Measurements from ENCODE around the gene CELSR2. TPM values are rescaled to one million over a fixed set of nuclear protein-coding genes. Genes with fewer than 3 reads are reported as not detected.

Gene CELSR2
- polyA plus RNA-seq, 2 of the 4 experiments (the other 2 are of a cell fraction) = 2.5 to 5.9 TPM

- Histone ChIP-seq H3K9me3 (no peaks in the 10 kb centered on the region), H3K4me3 (no peak overlapping the region), H3K4me1 (peaks cover 3% of the 10 kb centered on the region; the same call in 1 of the 3 replicates), H3K27ac (no peak overlapping the region), H3K4me2 (no peak overlapping the region)
- ATAC-seq = no peak
- TF ChIP-seq SMC3 (IDR thresholded peaks at IDR 0.05) (no peak), JUN (IDR thresholded peaks at IDR 0.05) (no peak), FOSL2 (IDR thresholded peaks at IDR 0.05) (no peak), FOSL2 (CRISPR knock-in tag; IDR thresholded peaks at IDR 0.05) (no peak), ZNF302 (CRISPR knock-in tag; IDR thresholded peaks at IDR 0.05) (no peak)
- no peak for FAIRE-seq
- CTCF ChIA-PET = no interaction called here
- POLR2A ChIA-PET = no interaction called here
- no peak for DNase-seq (ENCODE audit: low read depth in 1 of 2, low spot score in 1 of 2)
- 87% methylated on average over 20 of the region's 20 CpGs for WGBS (ENCODE audit: missing lambda C conversion rate)
These were observed 50.4 kb downstream of the CELSR2 start for GRCh38 chr1:109299558-109300343.

DNA sequence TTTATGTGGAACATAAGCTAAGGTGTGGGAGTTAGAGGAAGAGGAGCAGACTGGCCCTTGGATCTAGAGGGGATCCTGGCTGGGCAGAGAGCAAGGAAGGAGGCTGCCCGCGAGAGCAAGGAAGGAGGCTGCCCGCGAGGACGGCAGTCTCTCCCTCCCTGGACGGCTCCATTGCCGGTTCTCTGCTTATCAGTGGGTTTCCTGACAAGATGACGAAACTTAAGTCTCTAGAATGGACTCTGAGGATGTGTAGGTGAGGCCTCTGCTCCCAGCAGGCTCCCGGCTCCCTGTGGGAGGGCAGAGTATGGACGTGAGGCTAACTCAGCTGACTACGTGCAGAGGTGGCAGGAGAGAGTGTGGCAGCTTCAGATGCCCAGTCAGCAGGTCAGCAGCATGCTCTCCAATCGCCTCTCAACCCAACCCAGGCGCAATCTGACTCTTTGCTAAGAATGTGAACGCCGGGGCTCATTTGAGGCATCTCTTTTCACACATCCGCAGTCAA lies 51.4 kb downstream of the CELSR2 start:
- ChIA-PET CTCF (no interaction called here), POLR2A (no interaction called here)
- Histone ChIP-seq H3K4me2 (no peak overlapping the region), H3K27ac (no peak overlapping the region), H3K4me1 (peaks cover 3% of the 10 kb centered on the region; the same call in 1 of the 3 replicates), H3K9me3 (no peaks in the 10 kb centered on the region), H3K4me3 (no peak overlapping the region)
- ATAC-seq = no peak
- no peak for TF ChIP-seq CBX2 (IDR thresholded peaks at IDR 0.05; ENCODE audit: borderline replicate concordance, low read depth)
- no peak for TF ChIP-seq EHMT2 (IDR thresholded peaks at IDR 0.05; ENCODE audit: low read depth)
- TF ChIP-seq HOXA7 (CRISPR knock-in tag; IDR thresholded peaks at IDR 0.05) = no peak
- TF ChIP-seq NPAS2 (CRISPR knock-in tag; IDR thresholded peaks at IDR 0.05; ENCODE audit: borderline replicate concordance) = no peak
- TF ChIP-seq RCOR1 (IDR thresholded peaks at IDR 0.05; ENCODE audit: low read depth, low read length) = no peak
- TF ChIP-seq TP53 (CRISPR knock-in tag; IDR thresholded peaks at IDR 0.05) = no peak
- TF ChIP-seq EP300 (IDR thresholded peaks at IDR 0.05) = no peak
- TF ChIP-seq RARB (CRISPR knock-in tag; IDR thresholded peaks at IDR 0.05) = no peak
- no peak for TF ChIP-seq CHD2 (IDR thresholded peaks at IDR 0.05; ENCODE audit: low read length, partially characterized antibody)
- TF ChIP-seq TFCP2L1 (CRISPR knock-in tag; IDR thresholded peaks at IDR 0.05) = no peak
- TF ChIP-seq MAZ (IDR thresholded peaks at IDR 0.05; ENCODE audit: borderline replicate concordance, low read depth, low read length) = no peak
- TF ChIP-seq RFX5 (IDR thresholded peaks at IDR 0.05) = no peak
- no peak for TF ChIP-seq HOXB13 (CRISPR knock-in tag; IDR thresholded peaks at IDR 0.05; ENCODE audit: low read depth)
- TF ChIP-seq SMC3 (IDR thresholded peaks at IDR 0.05) = no peak
- no peak for TF ChIP-seq CEBPB (IDR thresholded peaks at IDR 0.05)
- no peak for TF ChIP-seq JUNB (IDR thresholded peaks at IDR 0.05)
- TF ChIP-seq BHLHE40 (IDR thresholded peaks at IDR 0.05; ENCODE audit: low read depth, low read length) = no peak
- TF ChIP-seq KDM5A (IDR thresholded peaks at IDR 0.05) = no peak
- WGBS (ENCODE audit: missing lambda C conversion rate) = 75% methylated on average over 16 of the region's 16 CpGs
- FAIRE-seq = no peak
- DNase-seq (ENCODE audit: low read depth in 1 of 2, low spot score in 1 of 2) = no peak

DNA sequence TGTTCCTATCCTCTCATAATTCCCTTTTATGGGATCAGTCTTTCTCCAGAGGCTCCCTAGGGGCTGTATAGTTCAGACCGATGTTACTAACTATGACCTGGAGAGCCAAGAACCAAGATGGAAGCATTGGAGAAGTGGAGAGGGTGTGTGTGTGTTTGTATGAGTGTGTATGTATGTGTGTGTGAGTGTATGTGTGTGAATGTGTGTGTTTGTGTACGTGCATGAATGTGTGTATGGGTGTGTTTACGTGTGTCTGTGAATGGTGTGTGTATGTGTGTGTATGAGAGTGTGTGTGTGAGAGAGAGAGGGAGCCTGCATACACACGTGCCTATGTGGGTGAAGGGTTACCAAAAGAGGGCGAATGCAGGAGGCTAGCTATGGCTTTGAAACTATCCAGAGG lies 52.5 kb downstream of the CELSR2 start:
- no peak for DNase-seq (ENCODE audit: low read depth in 1 of 2, low spot score in 1 of 2)
- Histone ChIP-seq H3K27ac (no peak overlapping the region), H3K9me3 (no peaks in the 10 kb centered on the region), H3K4me2 (no peak overlapping the region), H3K4me3 (no peak overlapping the region), H3K4me1 (peaks cover 3% of the 10 kb centered on the region; the same call in 1 of the 3 replicates)
- no peak for TF ChIP-seq MYC (IDR thresholded peaks at IDR 0.05; ENCODE audit: borderline replicate concordance, low read length)
- no peak for TF ChIP-seq ZFP36 (IDR thresholded peaks at IDR 0.05; ENCODE audit: borderline replicate concordance, partially characterized antibody)
- TF ChIP-seq EHMT2 (IDR thresholded peaks at IDR 0.05; ENCODE audit: low read depth) = no peak
- TF ChIP-seq HEYL (CRISPR knock-in tag; IDR thresholded peaks at IDR 0.05) = no peak
- FAIRE-seq = no peak
- ATAC-seq = no peak
- CTCF ChIA-PET = no interaction called here
- POLR2A ChIA-PET = no interaction called here
- WGBS (ENCODE audit: missing lambda C conversion rate) = 52% methylated on average over 5 of the region's 5 CpGs

Data from A549 (cell line).